NT2/D1 (cell line): ENCODE results near the gene USH2A.

ENCODE experiments used
- DNase-seq: peaks from one replicate; pipeline ENCODE4 v3.0.0-alpha.2; 2011; ENCODE audit warnings: low read depth, low spot score
- H3K27me3 ChIP-seq: 2 replicates; pipeline ENCODE4 v1.6.0; 2011; ENCODE audit warnings: mild to moderate bottlenecking; ENCODE audit not compliant: insufficient read length, insufficient read depth
- H3K36me3 ChIP-seq: 2 replicates; pipeline ENCODE4 v1.6.1; 2011; ENCODE audit warnings: mild to moderate bottlenecking, low read length, mixed read lengths; ENCODE audit not compliant: insufficient read depth, insufficient read length
- H3K4me1 ChIP-seq: 2 replicates; pipeline ENCODE4 v1.5.1; 2011; ENCODE audit not compliant: insufficient read depth, insufficient read length
- H3K4me3 ChIP-seq: 2 replicates; pipeline ENCODE4 v1.5.1; 2011; ENCODE audit warnings: low read depth; ENCODE audit not compliant: insufficient read length
- H3K9ac ChIP-seq: 2 replicates; pipeline ENCODE4 v1.6.0; 2011; ENCODE audit warnings: low read depth; ENCODE audit not compliant: insufficient read length
- H3K9me3 ChIP-seq: 2 replicates; pipeline ENCODE4 v1.5.1; 2011; ENCODE audit warnings: mild to moderate bottlenecking, low read length; ENCODE audit not compliant: insufficient read depth
- SUZ12 ChIP-seq: IDR thresholded peaks from 2 replicates; pipeline ENCODE4 v1.6.1; 2011; ENCODE audit not compliant: insufficient read length, insufficient read depth; ENCODE audit errors: extremely low read depth
- YY1 ChIP-seq: IDR thresholded peaks from 2 replicates; pipeline ENCODE4 v1.6.1; 2011; ENCODE audit not compliant: insufficient read length, insufficient read depth
- ZNF274 ChIP-seq: IDR thresholded peaks from 2 replicates; pipeline ENCODE4 v1.6.1; 2011; ENCODE audit warnings: mild to moderate bottlenecking, low read depth, low read length

The USH2A gene

DNA sequence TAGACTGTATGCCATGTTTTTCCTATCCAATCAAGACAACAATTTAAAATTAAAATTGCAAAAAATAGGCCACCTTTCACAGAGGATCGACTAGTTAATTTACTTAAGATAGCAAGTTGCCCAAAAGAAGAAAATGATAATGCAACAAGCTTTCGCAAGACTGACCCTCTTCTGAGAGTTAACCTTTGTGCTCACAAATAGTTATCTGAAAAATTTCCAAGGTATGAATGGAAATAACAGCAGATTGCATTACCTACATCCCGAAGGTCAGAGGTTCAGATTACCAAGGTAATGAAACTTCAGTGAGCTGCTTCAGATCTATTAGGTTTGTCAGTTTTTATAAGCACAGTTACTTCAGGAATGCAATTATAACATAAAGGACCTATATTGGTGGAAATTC is 558.2 kb downstream of the USH2A start:
- H3K9me3 ChIP-seq = no peaks in the 10 kb centered on the region
- no peak overlapping the region for H3K4me3 ChIP-seq
- H3K27me3 ChIP-seq = no peaks in the 10 kb centered on the region
- DNase-seq = no peak
- no peaks in the 10 kb centered on the region for H3K4me1 ChIP-seq
- H3K9ac ChIP-seq = no peak overlapping the region
- H3K36me3 ChIP-seq = no peaks in the 10 kb centered on the region
- TF ChIP-seq SUZ12 (no peak), ZNF274 (no peak), YY1 (no peak)

DNA sequence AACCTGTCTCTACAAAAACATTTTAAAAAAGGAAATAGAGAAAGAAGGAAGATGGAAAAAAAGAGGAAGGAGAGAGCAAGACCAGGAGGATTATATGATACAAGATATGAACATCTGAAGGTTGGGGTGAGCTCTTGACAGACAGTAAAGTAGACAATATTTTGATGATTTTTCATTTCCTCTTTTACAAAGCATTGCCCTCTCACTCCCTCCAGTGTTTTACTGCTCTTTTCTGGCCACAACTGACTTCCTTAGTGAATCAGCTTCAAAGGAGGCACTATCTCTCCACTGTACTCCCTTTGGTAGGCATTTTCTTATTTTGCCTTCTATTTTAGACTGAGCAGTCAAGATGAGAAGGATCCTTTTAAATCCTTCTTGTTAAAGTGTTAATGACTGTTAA is 559.5 kb downstream of the USH2A start:
- Histone ChIP-seq H3K4me1 (no peaks in the 10 kb centered on the region), H3K27me3 (no peaks in the 10 kb centered on the region), H3K4me3 (no peak overlapping the region), H3K36me3 (no peaks in the 10 kb centered on the region), H3K9ac (no peak overlapping the region), H3K9me3 (no peaks in the 10 kb centered on the region)
- TF ChIP-seq ZNF274 = no peak
- no peak for TF ChIP-seq SUZ12
- no peak for TF ChIP-seq YY1
- no peak for DNase-seq

DNA sequence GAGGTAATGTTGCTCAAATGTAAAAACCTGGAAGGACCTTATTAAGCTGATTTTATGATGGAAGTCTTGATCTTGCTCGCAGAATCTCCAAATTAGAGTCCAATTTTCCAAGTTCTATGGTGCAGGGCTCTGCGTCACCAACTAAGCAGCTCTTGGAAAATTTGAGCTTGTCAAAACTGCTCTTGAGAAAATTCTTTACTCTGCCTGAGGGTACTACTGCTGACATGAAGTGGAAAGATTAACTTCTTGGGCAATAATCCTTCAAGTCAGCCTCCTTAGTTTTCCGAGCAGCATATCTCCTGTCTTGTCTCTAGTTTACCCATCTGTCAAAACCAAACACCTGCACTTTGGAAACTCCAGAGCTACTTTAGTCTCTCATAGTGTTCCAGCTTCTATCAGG is 562.4 kb downstream of the USH2A start:
- H3K4me1 ChIP-seq = no peaks in the 10 kb centered on the region
- TF ChIP-seq YY1 = no peak
- TF ChIP-seq ZNF274 = no peak
- no peak for TF ChIP-seq SUZ12
- H3K4me3 ChIP-seq = no peak overlapping the region
- H3K9ac ChIP-seq = no peak overlapping the region
- H3K9me3 ChIP-seq = no peaks in the 10 kb centered on the region
- H3K27me3 ChIP-seq = no peaks in the 10 kb centered on the region
- H3K36me3 ChIP-seq = no peaks in the 10 kb centered on the region
- DNase-seq = no peak

DNA sequence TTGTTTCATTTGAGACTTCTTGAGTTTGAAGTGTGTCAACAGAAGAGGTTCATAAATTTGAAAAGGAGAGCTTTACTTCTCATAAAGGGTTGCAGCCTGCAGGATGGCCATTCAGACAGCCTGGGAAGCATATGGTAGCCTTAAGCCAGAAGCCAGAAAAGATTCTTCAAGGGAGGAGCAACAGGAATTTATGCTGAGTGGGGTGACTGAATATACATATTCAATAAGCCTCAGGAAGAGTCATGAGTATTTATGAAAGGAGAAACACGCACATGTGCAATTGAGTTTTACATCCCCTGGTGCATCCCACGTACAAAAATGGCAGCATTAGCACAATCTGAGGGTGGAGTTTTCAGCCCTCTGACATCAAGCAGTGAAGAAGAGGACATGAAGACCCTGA is 565.9 kb downstream of the USH2A start:
- H3K9me3 ChIP-seq = peaks cover 8% of the 10 kb centered on the region; the same call in 1 of the 2 replicates
- TF ChIP-seq ZNF274 (no peak), YY1 (no peak), SUZ12 (no peak)
- no peaks in the 10 kb centered on the region for H3K27me3 ChIP-seq
- no peaks in the 10 kb centered on the region for H3K4me1 ChIP-seq
- no peaks in the 10 kb centered on the region for H3K36me3 ChIP-seq
- no peak overlapping the region for H3K9ac ChIP-seq
- H3K4me3 ChIP-seq = no peak overlapping the region
- no peak for DNase-seq

DNA sequence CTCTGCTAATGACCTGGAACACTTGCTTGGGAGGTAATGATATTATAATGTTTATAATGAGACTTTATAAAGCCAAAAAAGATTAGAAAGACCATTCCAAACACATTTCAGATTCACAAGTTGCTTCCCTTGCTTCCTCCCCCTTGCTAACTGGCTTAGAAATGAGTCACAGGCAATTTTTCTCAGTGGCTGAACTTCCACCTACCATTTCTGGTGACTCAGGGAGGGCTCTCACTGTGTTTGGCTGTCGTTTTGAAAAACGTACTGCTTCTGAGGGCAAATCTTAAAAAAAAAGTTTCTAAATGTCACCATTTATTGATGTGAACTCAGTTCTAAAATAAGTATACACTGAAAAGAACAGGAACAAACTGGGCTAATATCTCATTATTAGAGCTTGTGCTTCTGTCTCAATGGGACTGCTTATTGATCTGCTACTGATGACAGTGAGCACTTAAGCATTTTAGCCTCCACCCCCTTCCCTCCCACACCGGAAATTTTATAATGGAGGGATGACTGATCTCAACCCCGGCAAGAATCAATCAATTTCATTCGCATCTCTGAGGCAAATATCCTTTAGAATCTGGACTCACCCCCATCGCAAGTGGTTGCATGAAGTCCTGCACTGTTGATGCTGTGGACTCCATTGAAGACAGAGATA is 577.9 kb downstream of the USH2A start:
- Histone ChIP-seq H3K36me3 (no peaks in the 10 kb centered on the region), H3K4me3 (no peak overlapping the region), H3K27me3 (no peaks in the 10 kb centered on the region), H3K9me3 (no peaks in the 10 kb centered on the region), H3K4me1 (no peaks in the 10 kb centered on the region), H3K9ac (no peak overlapping the region)
- TF ChIP-seq ZNF274 = no peak
- no peak for TF ChIP-seq SUZ12
- no peak for TF ChIP-seq YY1
- no peak for DNase-seq

DNA sequence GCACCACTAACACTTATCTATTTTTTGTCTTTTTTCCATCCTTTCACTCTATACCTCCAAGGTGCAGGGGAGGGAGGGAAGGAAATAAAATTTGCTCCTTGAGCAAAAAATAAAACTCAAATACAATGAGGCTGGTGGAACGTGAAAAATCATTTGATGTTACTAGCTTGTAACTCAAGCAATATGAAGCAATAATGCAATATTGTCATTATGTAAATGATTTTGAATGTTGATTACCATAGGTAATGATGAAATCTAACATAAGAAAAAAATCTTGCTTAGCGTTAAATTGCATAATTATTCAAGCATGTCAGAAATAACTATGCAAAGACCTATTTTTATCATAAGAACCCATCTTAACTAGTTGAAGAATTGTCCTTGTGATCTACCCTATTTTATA is 578.5 kb downstream of the USH2A start:
- Histone ChIP-seq H3K36me3 (no peaks in the 10 kb centered on the region), H3K4me1 (no peaks in the 10 kb centered on the region), H3K9ac (no peak overlapping the region), H3K27me3 (no peaks in the 10 kb centered on the region), H3K9me3 (no peaks in the 10 kb centered on the region), H3K4me3 (no peak overlapping the region)
- TF ChIP-seq ZNF274 (no peak), SUZ12 (no peak), YY1 (no peak)
- DNase-seq = no peak

DNA sequence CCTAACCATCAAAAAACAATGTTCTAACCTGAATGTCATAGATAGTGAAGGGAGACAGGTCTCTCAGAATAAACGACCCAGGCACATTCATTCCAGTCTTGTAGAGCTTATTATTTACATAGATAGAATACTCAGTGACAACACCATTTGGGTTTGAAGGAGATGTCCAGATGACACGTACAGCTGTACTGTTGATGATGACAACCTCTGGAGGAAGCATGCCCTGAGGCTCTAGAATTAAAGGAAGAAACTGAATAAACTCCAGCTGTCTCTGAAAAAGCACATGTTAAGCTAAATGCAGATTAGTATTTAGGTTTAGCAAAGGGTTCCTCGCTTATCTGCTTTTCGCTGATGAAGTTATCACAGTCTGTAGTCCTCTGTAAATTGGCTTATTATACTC is 579.0 kb downstream of the USH2A start:
- Histone ChIP-seq H3K27me3 (no peaks in the 10 kb centered on the region), H3K9me3 (no peaks in the 10 kb centered on the region), H3K9ac (no peak overlapping the region), H3K4me1 (no peaks in the 10 kb centered on the region), H3K36me3 (no peaks in the 10 kb centered on the region), H3K4me3 (no peak overlapping the region)
- TF ChIP-seq ZNF274 (no peak), YY1 (no peak), SUZ12 (no peak)
- no peak for DNase-seq
